ENCODE data around the gene BORCS6. TPM values are rescaled to one million over a fixed set of nuclear protein-coding genes. Genes with fewer than 3 reads are reported as not detected.
A peak's percentile ranks its signal among the peaks of the same experiment; 100 is the strongest.

The BORCS6 gene
- total and polyA plus RNA-seq, 2 of the 13 experiments (the other 11 are each of a cell fraction or from before 2014, with no cell fraction given), result 2.0 to 5.1 TPM

DNA sequence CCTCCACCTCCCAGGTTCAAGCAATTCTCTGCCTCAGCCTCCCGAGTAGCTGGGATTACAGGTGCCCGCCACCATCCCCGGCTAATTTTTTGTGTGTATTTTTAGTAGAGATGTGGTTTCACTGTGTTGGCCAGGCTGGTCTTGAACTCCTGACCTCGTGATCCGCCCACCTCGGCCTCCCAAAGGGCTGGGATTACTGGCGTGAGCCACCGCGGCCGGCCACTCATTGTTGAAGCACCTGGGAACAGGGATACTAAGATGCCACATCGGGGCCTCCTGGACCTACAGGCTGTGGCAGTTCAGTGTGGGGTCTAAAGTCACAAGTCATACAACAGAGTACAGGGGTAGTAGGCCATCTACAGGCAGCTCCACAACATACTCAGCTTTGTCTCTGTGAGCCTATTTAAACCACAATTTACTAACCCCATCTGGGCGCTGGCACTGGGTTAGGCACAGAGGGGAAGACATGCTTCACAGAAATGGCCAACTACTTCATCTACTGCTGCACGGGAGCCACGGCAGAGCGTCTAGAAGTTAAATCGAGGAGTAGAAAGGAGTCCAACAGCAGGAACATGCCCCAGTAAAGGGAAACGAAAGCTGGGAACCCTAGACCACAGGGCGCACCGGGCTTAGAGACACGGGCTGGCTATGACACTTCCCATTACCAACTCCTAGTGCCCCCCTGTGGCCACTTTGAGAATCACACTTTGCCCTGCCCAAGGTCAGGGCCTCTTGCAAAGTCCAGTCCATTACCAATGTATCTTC lies 31.5 kb downstream of the BORCS6 start:
- no TSS peak for BruUV-seq (replicated peaks)
- Histone ChIP-seq H3K4me2 (ENCODE audit: low read depth, low read length) (peak overlapping the region; percentile 64), H3K4me1 (ENCODE audit: insufficient read depth, low read length) (peaks cover 59% of the 10 kb centered on the region), H3K9me3 (ENCODE audit: low read length) (no peaks in the 10 kb centered on the region), H3K27ac (ENCODE audit: extremely low read length, insufficient read depth, low read length) (peak overlapping the region; percentile 73), H3K36me3 (replicated peaks in 1 of 2; ENCODE audit: control insufficient read depth in 1 of 2, insufficient read depth in 2 of 2, low read length in 2 of 2) (peaks cover 1 to 7% of the 10 kb centered on the region in 2 experiments; a peak in 3 of 5 replicates), H2AFZ (ENCODE audit: low read length) (no peak overlapping the region), H3K27me3 (ENCODE audit: control insufficient read depth in 1 of 2, insufficient read depth in 2 of 2, low read length in 2 of 2) (no peaks in the 10 kb centered on the region; a peak in 1 of 5 replicates), H4K20me1 (ENCODE audit: insufficient read depth, low read length) (no peaks in the 10 kb centered on the region), H3K79me2 (ENCODE audit: insufficient read depth, low read length) (peaks cover 18% of the 10 kb centered on the region), H3K9ac (ENCODE audit: insufficient read depth, low read depth, low read length) (no peak overlapping the region; the same call in 1 of the 2 replicates), H3K4me3 (replicated peaks in 1 of 3; ENCODE audit: insufficient read depth in 1 of 3, low read depth in 2 of 3, low read length in 3 of 3) (no peak overlapping the region)
- 55% methylated on average over 11 of the region's 20 CpGs for WGBS (ENCODE audit: low lambda C conversion rate)
- intact Hi-C loops (cut with micrococcal nuclease; ENCODE audit: unreplicated experiment), result loop anchor here (1.0 kb wide), 1 partner anchor 38 kb away; no protein-coding TSS in a partner anchor
- ATAC-seq, result peak; percentile 31
- in situ Hi-C loops (cut with HindIII; ENCODE audit: extremely low pct_ligation_motif_present, low pct_unique_long_range_greater_than_20kb), result loop anchor here (5.0 kb wide), 1 partner anchor 36 kb away; the partner anchor contains the start of gene HES7
- DNase-seq (ENCODE audit: low spot score), result peak; percentile 81
- ChIA-PET POLR2A (interaction anchor here (1.9 kb wide), 1 partner anchor 15 kb away, joined by 18 read pairs; no protein-coding TSS in a partner anchor), CTCF (ENCODE audit: low intra/inter-chr PET ratio, low total read pairs) (interaction anchor here (1.8 to 2.3 kb wide), 2 partner anchors 20 to 37 kb away, joined by 4 to 28 read pairs; no protein-coding TSS in a partner anchor)
- FAIRE-seq, result peak; percentile 64
- TF ChIP-seq IKZF5 (CRISPR knock-in tag; IDR thresholded peaks at IDR 0.05) (0 out of 2 replicates have a peak, but pooled peaks have one; percentile 25), SMAD3 (CRISPR knock-in tag; IDR thresholded peaks at IDR 0.05) (peak; percentile 54; the same call in 1 of the 2 replicates), HOXA3 (CRISPR knock-in tag; IDR thresholded peaks at IDR 0.05) (peak; percentile 33; the same call in 1 of the 2 replicates), HNF4A (CRISPR knock-in tag; IDR thresholded peaks at IDR 0.05) (peak; percentile 69), ZNF263 (CRISPR knock-in tag; IDR thresholded peaks at IDR 0.05) (no peak), XRCC5 (optimal IDR thresholded peaks at IDR 0.05; ENCODE audit: low read length) (peak; percentile 96), IKZF1 (IDR thresholded peaks at IDR 0.05) (no peak), ZNF430 (CRISPR knock-in tag; IDR thresholded peaks at IDR 0.05) (0 out of 2 replicates have a peak, but pooled peaks have one; percentile 29), ZNF710 (CRISPR knock-in tag; IDR thresholded peaks at IDR 0.05; ENCODE audit: borderline replicate concordance) (no peak), ZC3H13 (CRISPR knock-in tag; IDR thresholded peaks at IDR 0.05) (no peak), SAP130 (CRISPR knock-in tag; IDR thresholded peaks at IDR 0.05; ENCODE audit: low read depth) (peak; percentile 64), ATF7 (IDR thresholded peaks at IDR 0.05) (no peak), ATF7 (CRISPR knock-in tag; IDR thresholded peaks at IDR 0.05) (no peak), ZNF691 (CRISPR knock-in tag; IDR thresholded peaks at IDR 0.05; ENCODE audit: borderline replicate concordance, low read depth) (0 out of 2 replicates have a peak, but pooled peaks have one; percentile 13), TARDBP (CRISPR knock-in tag; IDR thresholded peaks at IDR 0.05) (peak; percentile 30; the same call in 1 of the 2 replicates), RELA (CRISPR knock-in tag; IDR thresholded peaks at IDR 0.05) (no peak), ZNF225 (CRISPR knock-in tag; IDR thresholded peaks at IDR 0.05) (no peak), ZNF703 (CRISPR knock-in tag; IDR thresholded peaks at IDR 0.05; ENCODE audit: borderline replicate concordance) (0 out of 2 replicates have a peak, but pooled peaks have one; percentile 34)
- TF ChIP-seq, protein P1, sequence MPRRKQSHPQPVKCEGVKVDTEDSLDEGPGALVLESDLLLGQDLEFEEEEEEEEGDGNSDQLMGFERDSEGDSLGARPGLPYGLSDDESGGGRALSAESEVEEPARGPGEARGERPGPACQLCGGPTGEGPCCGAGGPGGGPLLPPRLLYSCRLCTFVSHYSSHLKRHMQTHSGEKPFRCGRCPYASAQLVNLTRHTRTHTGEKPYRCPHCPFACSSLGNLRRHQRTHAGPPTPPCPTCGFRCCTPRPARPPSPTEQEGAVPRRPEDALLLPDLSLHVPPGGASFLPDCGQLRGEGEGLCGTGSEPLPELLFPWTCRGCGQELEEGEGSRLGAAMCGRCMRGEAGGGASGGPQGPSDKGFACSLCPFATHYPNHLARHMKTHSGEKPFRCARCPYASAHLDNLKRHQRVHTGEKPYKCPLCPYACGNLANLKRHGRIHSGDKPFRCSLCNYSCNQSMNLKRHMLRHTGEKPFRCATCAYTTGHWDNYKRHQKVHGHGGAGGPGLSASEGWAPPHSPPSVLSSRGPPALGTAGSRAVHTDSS (CRISPR knock-in tag; conservative IDR thresholded peaks at IDR 0.05), result no peak

Data from HepG2 (cell line).